Vagina (tissue), 2 donors: ENCODE measurements around the gene TSPEAR. TPM values are rescaled to one million over a fixed set of nuclear protein-coding genes. Genes with fewer than 3 reads are reported as not detected.
A peak's percentile ranks its signal among the peaks of the same experiment; 100 is the strongest.

Experiments
- DNase-seq, 2 donors: peaks; one replicate each; pipeline ENCODE4 v3.0.0-alpha.2; 2017; ENCODE audit errors: extremely low spot score in 2 of 2
- H3K27ac ChIP-seq: fragments of 200-600 bp; sonication (generic); one replicate; pipeline ENCODE4 v1.5.1; 2019
- H3K27me3 ChIP-seq: fragments of 200-600 bp; sonication (generic); one replicate; pipeline ENCODE4 v1.5.1; 2019
- H3K36me3 ChIP-seq, 2 donors: fragments of 200-600 bp; sonication (generic); one replicate each; pipeline ENCODE4 v1.5.1; 2017 to 2019
- H3K4me1 ChIP-seq: fragments of 200-600 bp; sonication (generic); one replicate; pipeline ENCODE4 v1.5.1; 2019
- H3K4me3 ChIP-seq, 2 donors: fragments of 200-600 bp; sonication (generic); 1 replicate in 1 of 2; 2 replicates in 1 of 2; pipeline ENCODE4 v1.5.1; 2016 to 2019
- H3K9me3 ChIP-seq: fragments of 200-600 bp; sonication (generic); one replicate; pipeline ENCODE4 v1.5.1; 2019
- CTCF ChIP-seq, 3 experiments: fragments of 450-650 bp in 2 of 3; fragments of 200-600 bp in 1 of 3; sonication (generic) in 1 of 3; IDR thresholded peaks; one replicate each; pipeline ENCODE4 v1.5.1; 2017 to 2019; ENCODE audit warnings: antibody characterized with exemption in 3 of 3, mild to moderate bottlenecking in 2 of 3, moderate library complexity in 2 of 3
- POLR2A ChIP-seq, 2 donors: fragments of 450-650 bp; IDR thresholded peaks; one replicate each; pipeline ENCODE4 v1.6.1; 2017; ENCODE audit warnings: antibody characterized with exemption in 2 of 2, mild to moderate bottlenecking in 2 of 2, moderate library complexity in 2 of 2
- POLR2AphosphoS5 ChIP-seq, 2 donors: sonication (generic); formaldehyde crosslinking; IDR thresholded peaks; one replicate each; pipeline ENCODE4 v1.9.0; 2017; ENCODE audit warnings: antibody characterized with exemption in 2 of 2, mild to moderate bottlenecking in 2 of 2, low read depth in 1 of 2; ENCODE audit not compliant: insufficient read depth in 1 of 2
- intact Hi-C: fragments of 100-400 bp; cut with DNase I; formaldehyde crosslinking; loops from one replicate; pipeline ENCODE4 v1.15.1; 2023
- total RNA-seq: library from RNA; depleted of rRNA; stranded (reverse); fragments of >200 nt; gene quantifications from one replicate; pipeline ENCODE4 v1.2.3, GENCODE V29; 2016

Gene TSPEAR
- total RNA-seq, 1 donor from 2014 or later, result not detected

- Histone ChIP-seq H3K9me3 (no peaks in the 10 kb centered on the region), H3K36me3 (no peaks in the 10 kb centered on the region), H3K4me3 (no peak overlapping the region), H3K27me3 (no peaks in the 10 kb centered on the region), H3K27ac (no peak overlapping the region), H3K4me1 (peaks cover 27% of the 10 kb centered on the region)
- peak in 1 of 2 donors; percentile 20 for TF ChIP-seq POLR2AphosphoS5 (IDR thresholded peaks at IDR 0.05; ENCODE audit: insufficient read depth in 1 of 2, low read depth in 1 of 2)
- no peak for TF ChIP-seq POLR2A (IDR thresholded peaks at IDR 0.05)
- intact Hi-C loops, result no loop called here
- DNase-seq, result no peak
Measured at GRCh38 chr21:44752671-44753235, 41.4 kb upstream of the TSPEAR start.

- no peaks in the 10 kb centered on the region for H3K36me3 ChIP-seq
- no peaks in the 10 kb centered on the region for H3K9me3 ChIP-seq
- H3K4me1 ChIP-seq, result peaks cover 27% of the 10 kb centered on the region
- intact Hi-C loops, result no loop called here
- no peak for TF ChIP-seq CTCF (IDR thresholded peaks at IDR 0.05)
- no peak for TF ChIP-seq POLR2A (IDR thresholded peaks at IDR 0.05)
- TF ChIP-seq POLR2AphosphoS5 (IDR thresholded peaks at IDR 0.05; ENCODE audit: insufficient read depth in 1 of 2, low read depth in 1 of 2), result no peak
- no peak overlapping the region for H3K4me3 ChIP-seq
- H3K27ac ChIP-seq, result no peak overlapping the region
- no peaks in the 10 kb centered on the region for H3K27me3 ChIP-seq
- no peak for DNase-seq
Measured at GRCh38 chr21:44751799-44752636, 40.6 kb upstream of the TSPEAR start.

GRCh38 chr21:44751186-44751798 lies 39.9 kb upstream of the TSPEAR start:
- no peak overlapping the region for H3K4me3 ChIP-seq
- DNase-seq, result no peak
- intact Hi-C loops, result no loop called here
- TF ChIP-seq CTCF (IDR thresholded peaks at IDR 0.05), result no peak
- no peak for TF ChIP-seq POLR2AphosphoS5 (IDR thresholded peaks at IDR 0.05; ENCODE audit: insufficient read depth in 1 of 2, low read depth in 1 of 2)
- TF ChIP-seq POLR2A (IDR thresholded peaks at IDR 0.05), result no peak
- H3K27ac ChIP-seq, result no peak overlapping the region
- H3K4me1 ChIP-seq, result peaks cover 27% of the 10 kb centered on the region
- no peaks in the 10 kb centered on the region for H3K9me3 ChIP-seq
- no peaks in the 10 kb centered on the region for H3K36me3 ChIP-seq
- no peaks in the 10 kb centered on the region for H3K27me3 ChIP-seq

GRCh38 chr21:44750675-44751025 lies 39.3 kb upstream of the TSPEAR start:
- Histone ChIP-seq H3K9me3 (no peaks in the 10 kb centered on the region), H3K36me3 (no peaks in the 10 kb centered on the region), H3K27ac (no peak overlapping the region), H3K4me3 (no peak overlapping the region), H3K4me1 (peaks cover 27% of the 10 kb centered on the region), H3K27me3 (no peaks in the 10 kb centered on the region)
- DNase-seq, result no peak
- intact Hi-C loops, result no loop called here
- TF ChIP-seq POLR2AphosphoS5 (IDR thresholded peaks at IDR 0.05; ENCODE audit: insufficient read depth in 1 of 2, low read depth in 1 of 2) (no peak), POLR2A (IDR thresholded peaks at IDR 0.05) (no peak), CTCF (IDR thresholded peaks at IDR 0.05) (no peak)

GRCh38 chr21:44749759-44750674 lies 38.6 kb upstream of the TSPEAR start:
- TF ChIP-seq POLR2AphosphoS5 (IDR thresholded peaks at IDR 0.05; ENCODE audit: insufficient read depth in 1 of 2, low read depth in 1 of 2) (no peak), CTCF (IDR thresholded peaks at IDR 0.05) (no peak), POLR2A (IDR thresholded peaks at IDR 0.05) (no peak)
- H3K4me1 ChIP-seq, result peaks cover 27% of the 10 kb centered on the region
- H3K9me3 ChIP-seq, result no peaks in the 10 kb centered on the region
- no peak overlapping the region for H3K27ac ChIP-seq
- no peaks in the 10 kb centered on the region for H3K27me3 ChIP-seq
- intact Hi-C loops, result no loop called here
- no peak overlapping the region for H3K4me3 ChIP-seq
- DNase-seq, result no peak
- no peaks in the 10 kb centered on the region for H3K36me3 ChIP-seq
